CD4-positive, alpha-beta T cell treated with Interleukin-17A for 4 hours (primary cell): Measurements from ENCODE around the gene SNRPA1.

Experiments used
- DNase-seq: peaks from one replicate; pipeline ENCODE4 v3.0.0-alpha.2; 2020; ENCODE audit warnings: mixed read lengths

The SNRPA1 gene

DNA sequence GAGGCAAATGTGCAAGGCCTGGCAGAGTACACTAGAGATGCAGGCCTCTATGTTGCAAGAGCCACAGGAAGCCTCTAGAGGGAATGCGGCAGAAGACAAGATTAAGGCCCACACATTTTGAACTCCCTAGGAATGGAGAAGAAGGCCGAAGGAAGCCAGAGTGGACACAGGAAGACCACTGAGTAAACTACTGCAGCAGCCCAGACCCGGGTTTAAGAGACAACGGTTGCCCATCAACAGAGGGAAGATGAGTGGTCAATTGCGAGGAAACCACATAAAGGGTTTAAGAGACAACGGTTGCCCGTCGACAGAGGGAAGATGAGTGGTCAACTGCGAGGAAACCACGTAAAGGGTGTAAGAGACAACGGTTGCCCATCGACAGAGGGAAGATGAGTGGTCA is 57.8 kb downstream of the SNRPA1 start:
- no peak for DNase-seq

DNA sequence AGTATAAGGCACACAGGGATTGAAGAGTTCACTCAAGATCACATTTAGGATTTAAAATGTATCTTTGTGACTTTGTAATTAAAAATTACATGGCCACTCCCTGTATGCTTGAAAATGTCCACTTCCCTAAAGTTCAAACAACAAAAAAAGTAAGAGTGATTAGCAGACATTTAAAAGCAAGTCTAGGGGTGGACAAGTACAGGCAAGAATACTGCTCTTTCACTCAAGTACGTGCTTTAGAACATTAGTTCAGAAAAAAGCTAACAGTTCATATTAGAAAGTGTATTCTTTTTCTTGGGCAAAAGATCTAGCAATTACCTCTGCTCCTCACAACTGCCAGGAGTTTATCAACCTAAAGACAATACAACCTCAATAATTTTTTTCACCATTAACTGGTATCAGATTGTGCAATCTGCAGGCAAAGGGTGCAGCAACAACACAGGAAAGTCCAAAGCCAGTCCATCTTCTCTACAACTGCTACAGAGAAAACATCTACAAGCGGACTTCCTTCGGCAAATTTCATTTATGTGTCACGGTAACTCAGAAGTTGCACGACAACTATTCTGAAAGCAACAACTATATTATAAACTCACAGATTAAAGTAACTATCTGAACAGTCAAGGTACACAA is 61.3 kb downstream of the SNRPA1 start:
- DNase-seq: no peak

DNA sequence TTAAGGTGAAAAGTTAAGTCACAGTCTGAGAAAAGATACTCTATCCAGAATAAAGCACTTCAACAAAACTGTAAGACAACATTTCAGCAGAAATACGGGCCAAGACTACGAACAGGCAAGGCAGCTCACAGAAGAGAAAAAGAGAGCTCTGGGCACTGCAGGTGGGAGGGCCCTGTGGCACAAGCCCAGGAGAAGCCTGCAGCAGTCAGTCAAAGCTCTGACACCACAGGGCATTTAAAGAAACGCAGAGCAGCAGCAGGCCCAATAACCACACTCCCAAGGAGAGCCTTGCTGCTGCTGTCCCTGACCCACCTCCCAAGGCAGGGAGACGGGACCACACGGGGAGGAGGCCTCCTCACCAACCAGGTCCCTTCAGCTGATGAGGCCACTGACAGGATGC is 62.4 kb downstream of the SNRPA1 start:
- no peak for DNase-seq
